ENCODE results near the gene DAZ4.
"Not testable (repeated sequence)": the region's sequence is repeated elsewhere in the genome, so short reads cannot be mapped to it uniquely, and the experiment has no call there.

GRCh38 chrY:24833619-24834018, at the start of gene DAZ4:
- TF ChIP-seq CTCF, POLR2A (IDR thresholded peaks at IDR 0.05): not testable (repeated sequence)

Measured in tibial nerve (tissue), 3 donors.